HG03060 (cell line): ENCODE data around the gene NUP88.

Source experiments
- ATAC-seq: cut with Tn5 transposase; IDR thresholded peaks from one replicate; pipeline ENCODE4 v1.9.1; 2021; ENCODE audit warnings: low read depth, moderate number of reproducible peaks; ENCODE audit not compliant: unreplicated experiment

Gene NUP88

GRCh38 chr17:5361426-5361825, 58.0 kb downstream of the NUP88 start:
- no peak for ATAC-seq

- no peak for ATAC-seq
Observed at GRCh38 chr17:5355421-5356129, 63.9 kb downstream of the NUP88 start.

- no peak for ATAC-seq
Observed at GRCh38 chr17:5354886-5355415, 64.5 kb downstream of the NUP88 start.

GRCh38 chr17:5354310-5354709, 65.2 kb downstream of the NUP88 start:
- no peak for ATAC-seq

DNA sequence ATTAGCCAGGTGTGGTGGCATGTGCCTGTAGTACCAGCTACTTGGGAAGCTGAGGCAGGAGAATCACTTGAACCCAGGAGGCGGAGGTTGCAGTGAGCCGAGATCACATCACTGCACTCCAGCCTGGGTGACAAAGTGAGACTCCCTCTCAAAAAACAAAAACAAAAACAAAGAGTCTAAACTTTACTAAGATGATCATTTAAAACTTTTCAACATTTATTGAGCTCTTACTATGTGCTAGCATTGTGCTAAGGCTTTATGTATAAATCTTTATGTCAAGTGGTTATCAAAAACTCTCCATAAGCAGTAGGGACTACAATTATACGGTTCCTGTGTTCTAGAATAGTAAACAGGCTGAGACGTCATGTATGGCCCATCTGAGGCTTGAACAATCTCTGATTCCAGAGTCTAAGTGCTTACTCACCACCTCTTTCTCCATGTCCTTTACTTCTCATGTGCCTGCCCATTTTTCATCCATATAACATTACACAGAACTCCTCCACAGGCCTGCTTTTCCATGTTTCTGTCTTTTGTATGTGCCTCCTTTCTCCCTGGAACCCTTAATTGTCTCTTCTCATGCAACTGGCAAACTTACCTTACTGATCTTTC, 66.7 kb downstream of the NUP88 start:
- ATAC-seq = no peak

GRCh38 chr17:5344914-5345313, 74.5 kb downstream of the NUP88 start:
- ATAC-seq = no peak
